NCI-H1436 treated with DMSO at 0.1 percent for 48 hours (cell line): Measurements from ENCODE around the gene ABCF1.
A peak's percentile ranks its signal among the peaks of the same experiment; 100 is the strongest.
"Not testable (repeated sequence)": the region's sequence is repeated elsewhere in the genome, so short reads cannot be mapped to it uniquely, and the experiment has no call there.

Experiments
- DNase-seq: peaks from one replicate; lab custom pipeline; 2025; lab: John Stamatoyannopoulos, UW

ABCF1 gene

GRCh38 chr6:30571075-30571761 lies at the start of gene ABCF1:
TSS of gene ABCF1 (plus strand) at chr6:30571442. CDS start at chr6:30571488, 46 bp downstream.
- DNase-seq = peak; percentile 62

GRCh38 chr6:30521952-30522351 lies 49.3 kb upstream of the ABCF1 start:
- DNase-seq = not testable (repeated sequence)

- not testable (repeated sequence) for DNase-seq
Measured at GRCh38 chr6:30526444-30526843, 44.8 kb upstream of the ABCF1 start.

DNA sequence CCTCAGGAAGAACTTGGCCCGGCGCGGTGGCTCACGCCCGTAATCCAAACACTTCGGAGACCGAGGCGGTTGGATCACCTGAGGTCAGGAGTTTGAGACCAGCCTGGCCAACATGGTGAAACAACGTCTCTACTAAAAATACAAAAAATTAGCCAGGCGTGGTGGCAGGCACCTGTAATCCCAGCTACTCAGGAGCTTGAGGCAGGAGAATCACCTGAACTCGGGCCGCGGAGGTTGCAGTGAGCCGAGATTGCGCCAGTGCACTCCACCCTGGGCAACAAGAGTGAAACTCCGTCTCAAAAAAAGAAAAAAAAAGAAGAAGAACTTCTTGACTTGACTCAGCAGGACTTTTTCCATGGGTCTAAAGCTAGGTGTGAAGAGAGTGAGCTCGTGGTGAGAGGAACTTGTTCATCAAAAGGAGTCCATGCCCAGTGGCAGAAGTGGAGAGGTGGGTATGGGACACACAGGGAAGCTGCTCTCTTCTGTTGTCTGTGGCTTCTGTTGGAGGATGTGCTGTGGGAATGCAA lies 41.8 kb upstream of the ABCF1 start:
- DNase-seq = not testable (repeated sequence)

DNA sequence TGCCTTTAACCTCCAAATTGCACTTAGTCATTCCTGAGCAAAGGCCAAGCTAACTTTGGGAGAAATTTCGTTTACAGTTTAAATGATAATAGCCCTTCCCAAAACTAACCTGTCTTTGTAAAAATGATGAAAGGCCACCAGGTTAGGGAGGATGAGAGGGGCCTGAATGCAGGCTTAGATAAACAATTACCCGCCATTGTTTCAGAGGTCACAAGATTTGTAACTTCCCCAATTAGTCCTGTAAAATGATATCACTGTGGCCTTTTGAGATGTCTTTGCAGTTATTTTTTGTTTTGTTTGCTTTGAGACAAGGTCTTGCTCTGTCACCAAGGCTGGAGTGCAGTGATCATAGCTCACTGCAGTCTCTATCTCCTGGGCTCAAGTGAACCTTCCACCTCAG lies 41.2 kb upstream of the ABCF1 start:
- DNase-seq = no peak

DNA sequence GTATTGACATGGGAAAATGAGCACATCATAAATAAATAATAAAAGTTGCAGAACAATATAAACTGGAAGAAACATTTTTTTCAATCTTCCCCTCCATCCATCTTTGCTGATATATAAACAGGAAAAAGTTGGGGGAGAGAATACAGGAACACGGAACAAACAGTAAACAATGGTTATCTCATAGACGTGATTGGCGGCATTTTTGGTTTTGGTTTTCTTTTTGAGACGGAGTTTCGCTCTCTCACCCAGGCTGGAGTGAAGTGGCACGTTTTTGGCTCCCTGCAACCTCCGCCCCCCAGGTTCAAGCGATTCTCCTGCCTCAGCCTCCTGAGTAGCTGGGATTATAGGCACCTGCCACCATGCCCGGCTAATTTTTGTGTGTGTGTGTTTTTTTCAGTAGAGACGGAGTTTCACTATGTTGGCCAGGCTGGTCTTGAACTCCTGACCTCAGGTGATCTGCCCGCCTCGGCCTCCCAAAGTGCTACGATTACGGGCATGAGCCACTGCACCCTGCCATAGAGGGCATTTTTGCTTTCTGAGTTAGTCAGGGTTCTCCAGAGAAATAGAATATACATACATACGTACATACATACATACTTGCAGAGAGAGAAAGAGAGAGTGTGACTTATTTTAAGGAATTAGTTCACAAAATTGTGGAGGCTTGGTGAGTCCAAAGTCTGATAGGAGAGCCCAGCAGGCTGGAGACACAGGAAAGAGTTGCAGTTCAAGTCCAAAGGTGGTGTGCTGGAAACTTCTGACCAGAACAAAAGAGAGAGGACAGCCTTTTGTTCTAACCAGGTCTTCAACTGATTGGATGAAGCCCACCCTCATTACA lies 37.6 kb upstream of the ABCF1 start:
- no peak for DNase-seq

- DNase-seq = no peak
Measured at GRCh38 chr6:30537931-30538330, 33.3 kb upstream of the ABCF1 start.

- DNase-seq = peak; percentile 63
Measured at GRCh38 chr6:30541515-30542403, 29.5 kb upstream of the ABCF1 start.

DNA sequence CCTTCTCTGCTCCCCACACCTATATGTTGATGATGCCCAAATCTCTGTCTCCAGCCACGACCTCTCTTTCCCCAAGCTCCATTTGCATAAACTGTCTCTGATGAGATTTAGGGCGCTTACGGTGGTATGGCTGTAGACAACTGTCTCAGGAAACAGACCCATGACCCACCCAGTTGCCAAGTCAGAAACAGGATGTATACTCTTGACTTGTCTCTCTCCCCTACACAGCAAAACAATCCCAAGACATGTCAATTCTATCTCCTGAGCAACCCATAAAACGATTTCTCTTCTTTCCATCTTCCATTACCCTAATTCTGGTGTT lies 28.9 kb upstream of the ABCF1 start:
- no peak for DNase-seq

DNA sequence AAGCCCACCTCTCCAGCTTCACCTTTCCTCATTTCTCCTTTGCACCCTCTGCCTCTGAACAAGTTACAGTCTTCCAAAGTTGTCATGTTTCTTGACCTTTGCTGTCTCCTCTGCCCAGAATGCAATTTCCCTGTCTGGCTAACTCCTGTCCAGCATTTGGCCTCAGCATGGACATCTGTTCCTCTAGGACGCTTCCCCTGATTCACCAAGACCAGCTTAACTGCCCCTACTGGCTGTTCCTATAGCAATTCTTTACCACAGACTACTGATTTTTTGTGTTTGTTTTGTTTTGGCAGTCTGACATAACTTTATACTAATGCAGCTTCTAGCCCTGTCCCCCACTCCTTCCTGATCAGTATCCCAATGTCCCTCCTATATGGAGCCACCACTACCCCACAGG lies 28.3 kb upstream of the ABCF1 start:
- no peak for DNase-seq

DNA sequence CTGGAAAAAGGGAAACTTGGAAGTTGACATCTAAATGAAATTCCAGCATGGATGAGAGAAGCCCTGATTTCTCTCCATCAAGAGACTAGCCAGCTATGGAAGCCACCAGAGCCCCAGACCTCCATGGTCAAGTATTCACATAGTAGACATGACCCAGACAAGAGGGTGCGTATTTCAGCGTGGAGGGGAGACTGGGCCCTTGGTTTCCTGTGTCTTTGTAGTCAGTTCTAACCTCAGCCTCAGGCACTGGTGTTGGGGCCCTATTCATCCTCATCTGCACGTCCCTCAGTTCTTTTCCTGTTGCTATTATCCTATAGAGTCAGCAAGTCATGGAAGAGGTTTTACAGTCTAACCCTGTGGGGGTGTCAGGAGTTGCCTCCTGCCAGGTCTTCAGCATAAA lies 27.4 kb upstream of the ABCF1 start:
- DNase-seq = no peak

GRCh38 chr6:30544666-30545272 lies 26.5 kb upstream of the ABCF1 start:
- no peak for DNase-seq

GRCh38 chr6:30547454-30547853 lies 23.8 kb upstream of the ABCF1 start:
- DNase-seq = no peak

- DNase-seq = no peak
Measured at GRCh38 chr6:30548375-30548774, 22.9 kb upstream of the ABCF1 start.

GRCh38 chr6:30554404-30554803 lies 16.8 kb upstream of the ABCF1 start:
- DNase-seq = no peak

- no peak for DNase-seq
Measured at GRCh38 chr6:30554962-30555815, 16.1 kb upstream of the ABCF1 start.

DNA sequence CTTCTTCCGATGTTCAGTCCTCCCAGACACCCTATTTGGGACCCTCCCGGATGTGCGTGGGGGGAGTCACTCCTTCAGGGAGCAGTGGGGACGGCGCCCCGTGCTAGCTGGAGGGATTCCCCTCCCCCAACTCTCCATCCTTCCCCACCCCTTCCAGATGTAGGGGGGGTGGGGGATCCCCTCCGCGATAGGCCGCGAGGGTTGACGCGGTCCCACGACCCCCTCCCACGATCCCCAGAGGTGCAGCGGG lies 15.5 kb upstream of the ABCF1 start:
- no peak for DNase-seq

DNA sequence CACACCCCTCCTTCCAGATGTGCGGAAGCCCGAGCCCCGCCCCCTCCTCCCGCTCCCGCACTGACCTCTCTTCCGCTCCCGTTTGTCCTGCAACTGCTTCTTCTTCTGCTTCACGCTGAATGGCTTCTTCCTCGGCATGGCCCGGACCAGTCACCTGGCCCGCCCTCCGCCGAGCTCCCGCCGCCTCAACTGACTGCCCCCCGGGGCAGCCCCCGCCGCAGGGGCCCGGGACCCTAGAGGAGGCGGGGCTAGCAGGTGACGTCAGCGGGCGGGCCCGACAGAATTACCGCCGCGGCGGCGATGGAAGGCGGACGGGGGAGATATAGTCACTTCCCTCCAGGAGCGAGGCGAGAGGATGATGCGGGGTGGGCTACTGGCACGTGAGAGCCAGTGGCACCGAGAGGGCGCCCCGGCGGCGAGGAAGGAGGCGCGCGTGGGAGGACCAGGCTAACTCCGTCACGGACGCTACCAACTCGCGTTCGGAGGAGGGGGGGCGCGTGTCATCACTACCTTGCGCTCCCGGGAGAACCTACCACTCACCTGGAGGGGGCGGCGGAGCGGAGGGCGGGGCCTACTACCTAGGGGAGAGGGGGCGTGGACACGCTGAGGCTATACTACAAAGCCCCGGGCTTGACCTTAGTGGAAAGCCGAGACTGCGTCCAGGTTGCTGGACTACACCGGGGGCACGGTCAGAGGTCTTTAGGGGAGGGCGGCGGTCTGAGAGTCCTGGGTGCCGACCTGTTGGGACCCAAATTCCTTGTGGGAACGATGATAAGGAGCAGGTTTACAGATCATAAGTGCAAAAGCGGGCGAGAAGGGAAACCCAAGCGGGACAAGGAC lies 15.0 kb upstream of the ABCF1 start, which contains the start of gene GNL1:
GNL1 (minus strand) TSS at position 424 of the 840 bp plus-strand sequence; CDS start at position 138, 286 bp downstream.
- peak; percentile 61 for DNase-seq

GRCh38 chr6:30556906-30557682 lies 14.1 kb upstream of the ABCF1 start, which contains the start of gene PRR3:
TSS of gene PRR3 (plus strand) at chr6:30557295. CDS start at chr6:30557345, 50 bp downstream.
- peak; percentile 54 for DNase-seq
